ENCODE data around the gene TGM2.

TGM2 gene

GRCh38 chr20:38136421-38137245 is 28.4 kb downstream of the TGM2 start:
- no peak for DNase-seq (ENCODE audit: low read depth)
- H3K4me3 ChIP-seq (ENCODE audit: low read depth, low read length), result no peak overlapping the region
- TF ChIP-seq CTCF (IDR thresholded peaks at IDR 0.05; ENCODE audit: low read depth, low read length) (no peak), MYC (IDR thresholded peaks at IDR 0.05; ENCODE audit: low read depth, low read length) (no peak)

GRCh38 chr20:38135651-38136420 is 29.2 kb downstream of the TGM2 start:
- no peak for DNase-seq (ENCODE audit: low read depth)
- no peak for TF ChIP-seq MAX (IDR thresholded peaks at IDR 0.05; ENCODE audit: low read depth, low read length)
- no peak for TF ChIP-seq MYC (IDR thresholded peaks at IDR 0.05; ENCODE audit: low read depth, low read length)
- TF ChIP-seq POLR2A (IDR thresholded peaks at IDR 0.05; ENCODE audit: extremely low read depth, insufficient read length), result no peak
- no peak for TF ChIP-seq CTCF (IDR thresholded peaks at IDR 0.05; ENCODE audit: low read depth, low read length)
- H3K4me3 ChIP-seq (ENCODE audit: low read depth, low read length), result no peak overlapping the region

- TF ChIP-seq MYC (IDR thresholded peaks at IDR 0.05; ENCODE audit: low read depth, low read length), result no peak
- TF ChIP-seq MAX (IDR thresholded peaks at IDR 0.05; ENCODE audit: low read depth, low read length), result no peak
- no peak for TF ChIP-seq POLR2A (IDR thresholded peaks at IDR 0.05; ENCODE audit: extremely low read depth, insufficient read length)
- TF ChIP-seq CTCF (IDR thresholded peaks at IDR 0.05; ENCODE audit: low read depth, low read length), result no peak
- H3K4me3 ChIP-seq (ENCODE audit: low read depth, low read length), result no peak overlapping the region
- DNase-seq (ENCODE audit: low read depth), result peak; percentile 28
These were observed 29.8 kb downstream of the TGM2 start for GRCh38 chr20:38135271-38135650.

- no peak overlapping the region for H3K4me3 ChIP-seq (ENCODE audit: low read depth, low read length)
- DNase-seq (ENCODE audit: low read depth), result peak; percentile 53
- TF ChIP-seq POLR2A (IDR thresholded peaks at IDR 0.05; ENCODE audit: extremely low read depth, insufficient read length), result no peak
- TF ChIP-seq CTCF (IDR thresholded peaks at IDR 0.05; ENCODE audit: low read depth, low read length), result no peak
- TF ChIP-seq MYC (IDR thresholded peaks at IDR 0.05; ENCODE audit: low read depth, low read length), result no peak
- TF ChIP-seq MAX (IDR thresholded peaks at IDR 0.05; ENCODE audit: low read depth, low read length), result no peak
These were observed 30.4 kb downstream of the TGM2 start for GRCh38 chr20:38134427-38135270.

- TF ChIP-seq MAX (IDR thresholded peaks at IDR 0.05; ENCODE audit: low read depth, low read length) (no peak), CTCF (IDR thresholded peaks at IDR 0.05; ENCODE audit: low read depth, low read length) (no peak), POLR2A (IDR thresholded peaks at IDR 0.05; ENCODE audit: extremely low read depth, insufficient read length) (no peak), MYC (IDR thresholded peaks at IDR 0.05; ENCODE audit: low read depth, low read length) (no peak)
- no peak for DNase-seq (ENCODE audit: low read depth)
- H3K4me3 ChIP-seq (ENCODE audit: low read depth, low read length), result no peak overlapping the region
These were observed 31.2 kb downstream of the TGM2 start for GRCh38 chr20:38133680-38134426.

Measured in NB4 (cell line).